Suppressor macrophage treated with lipopolysaccharide for 1 hour (primary cell): ENCODE data around the gene ZNF474.

ENCODE experiments used
- DNase-seq, 3 donors: peaks; one replicate each; pipeline ENCODE4 v3.0.0-alpha.2; 2020 to 2022

ZNF474 gene

GRCh38 chr5:122119205-122119604, 10.1 kb upstream of the ZNF474 start:
- DNase-seq = no peak

GRCh38 chr5:122120493-122120892, 8.9 kb upstream of the ZNF474 start:
- DNase-seq = no peak

GRCh38 chr5:122120957-122121356, 8.4 kb upstream of the ZNF474 start:
- peak; percentile 18 to 44 (median 27) for DNase-seq

GRCh38 chr5:122121479-122122465, 7.6 kb upstream of the ZNF474 start:
- no peak for DNase-seq

GRCh38 chr5:122124766-122125165, 4.6 kb upstream of the ZNF474 start:
- DNase-seq = no peak

- no peak for DNase-seq
These were observed 3.1 kb upstream of the ZNF474 start for GRCh38 chr5:122126177-122126755.

- no peak for DNase-seq
These were observed 2.5 kb upstream of the ZNF474 start for GRCh38 chr5:122126756-122127321.

- no peak for DNase-seq
These were observed 806 bp downstream of the ZNF474 start for GRCh38 chr5:122130152-122130551.

- DNase-seq = no peak
These were observed 8.4 kb downstream of the ZNF474 start for GRCh38 chr5:122137702-122138101.

GRCh38 chr5:122138356-122138755, 9.0 kb downstream of the ZNF474 start:
- no peak for DNase-seq

- no peak for DNase-seq
These were observed 11.6 kb downstream of the ZNF474 start for GRCh38 chr5:122140900-122141299.

- DNase-seq = no peak
These were observed 12.4 kb downstream of the ZNF474 start for GRCh38 chr5:122141751-122142150.

- no peak for DNase-seq
These were observed 13.3 kb downstream of the ZNF474 start for GRCh38 chr5:122142480-122143164.

GRCh38 chr5:122144236-122144635, 14.9 kb downstream of the ZNF474 start:
- no peak for DNase-seq

- DNase-seq = no peak
These were observed 16.6 kb downstream of the ZNF474 start for GRCh38 chr5:122145906-122146305.

GRCh38 chr5:122149321-122150090, 20.2 kb downstream of the ZNF474 start:
- DNase-seq = no peak

- DNase-seq = no peak
These were observed 20.9 kb downstream of the ZNF474 start for GRCh38 chr5:122150215-122150614.

GRCh38 chr5:122151640-122152039, 22.3 kb downstream of the ZNF474 start:
- DNase-seq = no peak

GRCh38 chr5:122152266-122152900, 23.0 kb downstream of the ZNF474 start:
- DNase-seq = no peak

- DNase-seq = no peak
These were observed 23.9 kb downstream of the ZNF474 start for GRCh38 chr5:122153230-122153629.

GRCh38 chr5:122153774-122154173, 24.4 kb downstream of the ZNF474 start:
- DNase-seq = no peak

- no peak for DNase-seq
These were observed 25.1 kb downstream of the ZNF474 start for GRCh38 chr5:122154491-122154890.
